Measurements from ENCODE around the gene RAPGEF5.

- TF ChIP-seq CTCF (conservative IDR thresholded peaks at IDR 0.05 in 1 of 2, IDR thresholded peaks at IDR 0.05 in 1 of 2; ENCODE audit: extremely low read depth in 1 of 2, insufficient read depth in 1 of 2, low read depth in 1 of 2, low read length in 2 of 2) (no peak), EZH2 (IDR thresholded peaks at IDR 0.05; ENCODE audit: borderline replicate concordance, low read length) (no peak)
These were observed 115.9 kb downstream of the RAPGEF5 start for GRCh38 chr7:22240904-22241571.
